HG03039 (cell line): Measurements from ENCODE around the gene SCN4A.

Source experiments
- ATAC-seq: cut with Tn5 transposase; IDR thresholded peaks from one replicate; pipeline ENCODE4 v1.9.1; 2021; ENCODE audit warnings: mild to moderate bottlenecking, moderate library complexity; ENCODE audit not compliant: unreplicated experiment

SCN4A gene

GRCh38 chr17:63960006-63960405 lies 12.7 kb downstream of the SCN4A start:
- no peak for ATAC-seq

- ATAC-seq: no peak
Measured at GRCh38 chr17:63956296-63956920, 16.3 kb downstream of the SCN4A start.

GRCh38 chr17:63955791-63956190 lies 16.9 kb downstream of the SCN4A start:
- ATAC-seq: no peak

GRCh38 chr17:63955232-63955631 lies 17.5 kb downstream of the SCN4A start:
- no peak for ATAC-seq

- ATAC-seq: no peak
Measured at GRCh38 chr17:63954402-63955063, 18.2 kb downstream of the SCN4A start.

- no peak for ATAC-seq
Measured at GRCh38 chr17:63950940-63951907, 21.5 kb downstream of the SCN4A start.

- no peak for ATAC-seq
Measured at GRCh38 chr17:63949576-63950250, 23.0 kb downstream of the SCN4A start.

- ATAC-seq: no peak
Measured at GRCh38 chr17:63948521-63948920, 24.2 kb downstream of the SCN4A start.

- no peak for ATAC-seq
Measured at GRCh38 chr17:63947711-63948330, 24.9 kb downstream of the SCN4A start.

- no peak for ATAC-seq
Measured at GRCh38 chr17:63946440-63947363, 26.0 kb downstream of the SCN4A start.

- no peak for ATAC-seq
Measured at GRCh38 chr17:63945784-63946439, 26.8 kb downstream of the SCN4A start.

GRCh38 chr17:63944736-63945499 lies 27.8 kb downstream of the SCN4A start:
- no peak for ATAC-seq

- ATAC-seq: no peak
Measured at GRCh38 chr17:63943745-63944144, 29.0 kb downstream of the SCN4A start.

- no peak for ATAC-seq
Measured at GRCh38 chr17:63942309-63942985, 30.3 kb downstream of the SCN4A start.

- ATAC-seq: no peak
Measured at GRCh38 chr17:63941751-63942150, 31.0 kb downstream of the SCN4A start.

GRCh38 chr17:63941162-63941561 lies 31.6 kb downstream of the SCN4A start:
- no peak for ATAC-seq

GRCh38 chr17:63940584-63940983 lies 32.1 kb downstream of the SCN4A start:
- no peak for ATAC-seq

- ATAC-seq: no peak
Measured at GRCh38 chr17:63939884-63940283, 32.8 kb downstream of the SCN4A start.
